Measurements from ENCODE around the gene NRG3. TPM values are rescaled to one million over a fixed set of nuclear protein-coding genes. Genes with fewer than 3 reads are reported as not detected.

NRG3 gene
- total and polyA plus RNA-seq, 2 donors (not counting 1 experiment from before 2014, with no cell fraction given), result 0.06 TPM; not detected in 1

GRCh38 chr10:81885491-81885890 lies 10.5 kb downstream of the NRG3 start:
- TF ChIP-seq, protein P1, sequence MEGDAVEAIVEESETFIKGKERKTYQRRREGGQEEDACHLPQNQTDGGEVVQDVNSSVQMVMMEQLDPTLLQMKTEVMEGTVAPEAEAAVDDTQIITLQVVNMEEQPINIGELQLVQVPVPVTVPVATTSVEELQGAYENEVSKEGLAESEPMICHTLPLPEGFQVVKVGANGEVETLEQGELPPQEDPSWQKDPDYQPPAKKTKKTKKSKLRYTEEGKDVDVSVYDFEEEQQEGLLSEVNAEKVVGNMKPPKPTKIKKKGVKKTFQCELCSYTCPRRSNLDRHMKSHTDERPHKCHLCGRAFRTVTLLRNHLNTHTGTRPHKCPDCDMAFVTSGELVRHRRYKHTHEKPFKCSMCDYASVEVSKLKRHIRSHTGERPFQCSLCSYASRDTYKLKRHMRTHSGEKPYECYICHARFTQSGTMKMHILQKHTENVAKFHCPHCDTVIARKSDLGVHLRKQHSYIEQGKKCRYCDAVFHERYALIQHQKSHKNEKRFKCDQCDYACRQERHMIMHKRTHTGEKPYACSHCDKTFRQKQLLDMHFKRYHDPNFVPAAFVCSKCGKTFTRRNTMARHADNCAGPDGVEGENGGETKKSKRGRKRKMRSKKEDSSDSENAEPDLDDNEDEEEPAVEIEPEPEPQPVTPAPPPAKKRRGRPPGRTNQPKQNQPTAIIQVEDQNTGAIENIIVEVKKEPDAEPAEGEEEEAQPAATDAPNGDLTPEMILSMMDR (IDR thresholded peaks at IDR 0.05), result no peak
- no peak for TF ChIP-seq EZH2 (IDR thresholded peaks at IDR 0.05; ENCODE audit: borderline replicate concordance, insufficient read depth, low read depth, low read length, poor library complexity, severe bottlenecking)
- ChIA-PET POLR2A (no interaction called here), CTCF (no interaction called here)
- intact Hi-C loops (cut with micrococcal nuclease), result no loop called here
- no peak for DNase-seq
- Histone ChIP-seq H3K36me3 (replicated peaks in 1 of 2; ENCODE audit: control extremely low read depth in 1 of 2, control insufficient read depth in 1 of 2, extremely low read depth in 1 of 2, insufficient read depth in 2 of 2, low read length in 1 of 2) (no peaks in the 10 kb centered on the region), H3K4me3 (ENCODE audit: control extremely low read depth in 1 of 5, extremely low read depth in 1 of 5, insufficient read depth in 1 of 5, low read depth in 2 of 5, low read length in 4 of 5) (no peak overlapping the region), H3K27me3 (replicated peaks in 1 of 4; ENCODE audit: control extremely low read depth in 1 of 4, control insufficient read depth in 3 of 4, insufficient read depth in 4 of 4, low read length in 3 of 4) (no peaks in the 10 kb centered on the region), H3K79me2 (ENCODE audit: control insufficient read depth, insufficient read depth, low read length) (no peaks in the 10 kb centered on the region), H3K27ac (ENCODE audit: low read length in 2 of 2) (no peak overlapping the region), H3K9me3 (ENCODE audit: control extremely low read depth in 1 of 3, control insufficient read depth in 2 of 3, insufficient read depth in 1 of 3, low read length in 2 of 3) (no peaks in the 10 kb centered on the region), H4K20me1 (ENCODE audit: control insufficient read depth, insufficient read depth, low read length, poor library complexity, severe bottlenecking) (no peaks in the 10 kb centered on the region), H3K4me1 (ENCODE audit: control insufficient read depth in 2 of 2, insufficient read depth in 2 of 2, low read length in 2 of 2) (no peaks in the 10 kb centered on the region), H3K9ac (ENCODE audit: low read length) (no peak overlapping the region), H3K4me2 (replicated peaks; ENCODE audit: low read depth, low read length, poor library complexity, severe bottlenecking) (no peak overlapping the region), H2AFZ (ENCODE audit: insufficient read depth, low read depth, low read length, poor library complexity, severe bottlenecking) (no peak overlapping the region)
- Mint-ChIP-seq H3K27ac (no peak overlapping the region), H3K4me1 (no peaks in the 10 kb centered on the region), H3K27me3 (peaks cover 4% of the 10 kb centered on the region), H3K9me3 (ENCODE audit: insufficient read depth) (no peaks in the 10 kb centered on the region), H3K4me3 (no peak overlapping the region)
- no peak for ATAC-seq (ENCODE audit: low read depth)
- no CpG with 5 or more reads among the region's 2 CpGs for WGBS (ENCODE audit: insufficient coverage)

GRCh38 chr10:81886939-81887338 lies 11.9 kb downstream of the NRG3 start:
- no peak for ATAC-seq (ENCODE audit: low read depth)
- no peak overlapping the region for H3K4me3 ChIP-seq (ENCODE audit: control extremely low read depth in 1 of 5, extremely low read depth in 1 of 5, insufficient read depth in 1 of 5, low read depth in 2 of 5, low read length in 4 of 5)
- H3K4me2 ChIP-seq (replicated peaks; ENCODE audit: low read depth, low read length, poor library complexity, severe bottlenecking), result no peak overlapping the region
- no peak overlapping the region for H3K9ac ChIP-seq (ENCODE audit: low read length)
- Mint-ChIP-seq H3K27ac (no peak overlapping the region), H3K9me3 (ENCODE audit: insufficient read depth) (no peaks in the 10 kb centered on the region), H3K4me3 (no peak overlapping the region), H3K27me3 (no peaks in the 10 kb centered on the region), H3K4me1 (no peaks in the 10 kb centered on the region)
- no peaks in the 10 kb centered on the region for H3K27me3 ChIP-seq (replicated peaks in 1 of 4; ENCODE audit: control extremely low read depth in 1 of 4, control insufficient read depth in 3 of 4, insufficient read depth in 4 of 4, low read length in 3 of 4)
- H3K79me2 ChIP-seq (ENCODE audit: control insufficient read depth, insufficient read depth, low read length), result no peaks in the 10 kb centered on the region
- intact Hi-C loops (cut with micrococcal nuclease), result no loop called here
- ChIA-PET CTCF (no interaction called here), POLR2A (no interaction called here)
- H3K9me3 ChIP-seq (ENCODE audit: control extremely low read depth in 1 of 3, control insufficient read depth in 2 of 3, insufficient read depth in 1 of 3, low read length in 2 of 3), result no peaks in the 10 kb centered on the region
- TF ChIP-seq, protein P1 (IDR thresholded peaks at IDR 0.05), result no peak
- no peak for TF ChIP-seq EZH2 (IDR thresholded peaks at IDR 0.05; ENCODE audit: borderline replicate concordance, insufficient read depth, low read depth, low read length, poor library complexity, severe bottlenecking)
- no peaks in the 10 kb centered on the region for H4K20me1 ChIP-seq (ENCODE audit: control insufficient read depth, insufficient read depth, low read length, poor library complexity, severe bottlenecking)
- H3K36me3 ChIP-seq (replicated peaks in 1 of 2; ENCODE audit: control extremely low read depth in 1 of 2, control insufficient read depth in 1 of 2, extremely low read depth in 1 of 2, insufficient read depth in 2 of 2, low read length in 1 of 2), result no peaks in the 10 kb centered on the region
- no peak for DNase-seq
- no peaks in the 10 kb centered on the region for H3K4me1 ChIP-seq (ENCODE audit: control insufficient read depth in 2 of 2, insufficient read depth in 2 of 2, low read length in 2 of 2)
- no peak overlapping the region for H2AFZ ChIP-seq (ENCODE audit: insufficient read depth, low read depth, low read length, poor library complexity, severe bottlenecking)
- no peak overlapping the region for H3K27ac ChIP-seq (ENCODE audit: low read length in 2 of 2)
